Measurements from ENCODE around the gene MRPL47.
A peak's percentile ranks its signal among the peaks of the same experiment; 100 is the strongest.

Gene MRPL47

DNA sequence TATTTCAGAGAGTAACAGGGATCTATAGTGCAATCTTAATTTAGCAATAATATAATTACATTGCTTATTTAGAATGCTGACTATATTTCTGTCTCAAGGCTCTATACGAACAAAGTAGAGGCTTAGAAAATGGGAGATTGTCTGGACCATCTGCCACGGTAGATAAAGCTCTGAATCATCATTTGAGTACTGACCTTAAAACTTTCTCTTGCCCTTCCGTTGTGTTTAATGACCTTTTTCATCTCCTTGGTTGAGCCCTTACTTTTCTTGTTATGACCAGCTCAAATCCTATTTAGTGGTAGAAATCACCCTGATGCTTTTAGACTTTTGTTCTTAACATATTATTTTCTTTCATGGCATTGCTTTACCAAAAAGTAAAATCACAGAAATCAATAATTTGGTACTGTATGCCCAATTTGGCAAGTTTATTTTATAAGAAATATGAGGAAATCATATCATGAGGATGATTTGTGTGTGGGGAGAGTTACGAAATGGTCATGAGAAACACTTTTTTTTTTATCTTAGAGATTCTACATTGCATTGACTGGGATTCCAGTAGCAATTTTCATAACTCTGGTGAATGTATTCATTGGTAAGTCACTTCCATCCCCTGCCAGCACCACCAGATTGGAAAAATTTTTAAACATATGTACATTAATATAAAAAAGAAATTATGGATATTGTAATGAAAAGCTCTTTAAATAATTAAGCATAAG is 11.2 kb upstream of the MRPL47 start:
- Histone ChIP-seq H3K27me3 (replicated peaks; ENCODE audit: control insufficient read depth, insufficient read depth, low read length) (no peaks in the 10 kb centered on the region), H3K36me3 (ENCODE audit: control insufficient read depth, insufficient read depth, low read length) (peaks cover 4% of the 10 kb centered on the region), H3K4me3 (replicated peaks; ENCODE audit: low read depth, low read length) (no peak overlapping the region)
- TF ChIP-seq CTCF (IDR thresholded peaks at IDR 0.05; ENCODE audit: insufficient read depth, low read length, poor library complexity, severe bottlenecking), result no peak
- no peak for DNase-seq (ENCODE audit: extremely low read depth, insufficient read length)

GRCh38 chr3:179613807-179614206 is 9.4 kb upstream of the MRPL47 start:
- no peak for DNase-seq (ENCODE audit: extremely low read depth, insufficient read length)
- H3K27me3 ChIP-seq (replicated peaks; ENCODE audit: control insufficient read depth, insufficient read depth, low read length), result no peaks in the 10 kb centered on the region
- TF ChIP-seq CTCF (IDR thresholded peaks at IDR 0.05; ENCODE audit: insufficient read depth, low read length, poor library complexity, severe bottlenecking), result no peak
- H3K36me3 ChIP-seq (ENCODE audit: control insufficient read depth, insufficient read depth, low read length), result peaks cover 4% of the 10 kb centered on the region
- H3K4me3 ChIP-seq (replicated peaks; ENCODE audit: low read depth, low read length), result no peak overlapping the region

DNA sequence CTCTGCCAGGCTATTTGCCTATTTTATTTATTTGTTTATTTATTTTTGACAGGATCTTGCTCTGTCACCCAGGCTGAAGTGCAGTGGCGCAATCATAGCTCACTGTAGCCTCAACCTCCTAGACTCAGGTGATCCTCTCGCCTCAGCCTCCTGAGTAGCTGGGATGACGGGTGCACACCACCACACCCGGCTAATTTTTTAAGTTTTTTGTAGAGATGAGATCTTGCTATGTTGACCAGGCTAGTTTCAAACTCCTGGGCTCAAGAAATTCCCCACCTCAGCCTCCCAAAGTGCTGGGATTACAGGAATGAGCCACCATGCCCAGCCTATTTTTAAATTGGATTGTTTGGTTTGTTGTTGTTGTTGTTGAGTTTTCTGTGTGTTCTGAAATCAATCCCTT is 5.6 kb upstream of the MRPL47 start:
- no peak for DNase-seq (ENCODE audit: extremely low read depth, insufficient read length)
- Histone ChIP-seq H3K27me3 (replicated peaks; ENCODE audit: control insufficient read depth, insufficient read depth, low read length) (no peaks in the 10 kb centered on the region), H3K36me3 (ENCODE audit: control insufficient read depth, insufficient read depth, low read length) (no peaks in the 10 kb centered on the region; the same call in none of the 2 replicates), H3K4me3 (replicated peaks; ENCODE audit: low read depth, low read length) (no peak overlapping the region)
- no peak for TF ChIP-seq CTCF (IDR thresholded peaks at IDR 0.05; ENCODE audit: insufficient read depth, low read length, poor library complexity, severe bottlenecking)

- Histone ChIP-seq H3K36me3 (ENCODE audit: control insufficient read depth, insufficient read depth, low read length) (no peaks in the 10 kb centered on the region; the same call in none of the 2 replicates), H3K27me3 (replicated peaks; ENCODE audit: control insufficient read depth, insufficient read depth, low read length) (no peaks in the 10 kb centered on the region), H3K4me3 (replicated peaks; ENCODE audit: low read depth, low read length) (peak overlapping the region; percentile 33)
- peak; percentile 63 for DNase-seq (ENCODE audit: extremely low read depth, insufficient read length)
- no peak for TF ChIP-seq CTCF (IDR thresholded peaks at IDR 0.05; ENCODE audit: insufficient read depth, low read length, poor library complexity, severe bottlenecking)
These were observed 4.7 kb upstream of the MRPL47 start for GRCh38 chr3:179608931-179609720.

DNA sequence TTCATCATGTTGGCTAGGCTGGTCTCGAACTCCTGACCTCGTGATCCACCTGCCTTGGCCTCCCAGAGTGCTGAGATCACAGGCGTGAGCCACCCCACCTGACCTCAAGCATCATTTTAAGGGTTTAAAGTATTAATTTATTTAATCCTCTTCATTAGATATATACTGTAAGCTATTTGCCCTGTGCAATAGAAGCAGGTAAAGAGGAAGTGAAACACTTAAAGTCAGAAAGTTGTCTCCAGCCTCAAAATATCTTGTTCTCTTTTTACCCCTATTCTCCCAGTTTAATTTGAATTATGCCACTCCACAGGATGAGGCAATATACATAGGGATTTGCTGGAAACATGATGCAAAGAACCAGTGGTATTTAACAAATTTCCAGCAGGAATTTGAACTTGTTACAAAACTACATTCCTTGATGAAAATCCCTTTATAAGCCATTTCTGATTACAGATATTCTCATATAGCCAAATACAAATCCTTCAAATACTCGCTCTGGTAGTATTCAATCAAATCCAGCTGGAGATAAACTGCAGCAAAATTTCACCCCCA is 2.2 kb upstream of the MRPL47 start:
- DNase-seq (ENCODE audit: extremely low read depth, insufficient read length), result peak; percentile 59
- no peak for TF ChIP-seq CTCF (IDR thresholded peaks at IDR 0.05; ENCODE audit: insufficient read depth, low read length, poor library complexity, severe bottlenecking)
- Histone ChIP-seq H3K4me3 (replicated peaks; ENCODE audit: low read depth, low read length) (no peak overlapping the region), H3K27me3 (replicated peaks; ENCODE audit: control insufficient read depth, insufficient read depth, low read length) (no peaks in the 10 kb centered on the region), H3K36me3 (ENCODE audit: control insufficient read depth, insufficient read depth, low read length) (no peaks in the 10 kb centered on the region)

Measured in GM06990 (cell line).